Central memory CD8-positive, alpha-beta T cell (primary cell): ENCODE measurements around the gene ZG16.
"Not testable (repeated sequence)": the region's sequence is repeated elsewhere in the genome, so short reads cannot be mapped to it uniquely, and the experiment has no call there.

Experiments used
- ATAC-seq: fragments of 150-1000 bp; cut with Tn5 transposase; replicated peaks from 2 replicates; pipeline ENCODE4 v1.10.0; 2022; ENCODE audit warnings: mild to moderate bottlenecking, moderate FRiP score, moderate number of reproducible peaks; ENCODE audit not compliant: poor library complexity, severe bottlenecking; ENCODE audit errors: extremely low read depth
- DNase-seq, 2 donors: peaks; one replicate each; pipeline ENCODE4 v3.0.0; 2021; ENCODE audit warnings: low spot score in 2 of 2
- H3K27ac Mint-ChIP-seq: one replicate; pipeline ENCODE4 v1.8.0; 2022; ENCODE audit warnings: low read depth, mild to moderate bottlenecking, moderate library complexity, mixed read lengths
- H3K27me3 Mint-ChIP-seq: one replicate; pipeline ENCODE4 v1.8.0; 2022; ENCODE audit warnings: mixed read lengths
- H3K36me3 Mint-ChIP-seq: one replicate; pipeline ENCODE4 v1.8.0; 2022; ENCODE audit warnings: mild to moderate bottlenecking, moderate library complexity, mixed read lengths; ENCODE audit not compliant: insufficient read depth
- H3K4me1 Mint-ChIP-seq: one replicate; pipeline ENCODE4 v1.8.0; 2022; ENCODE audit warnings: mixed read lengths
- H3K4me3 Mint-ChIP-seq: one replicate; pipeline ENCODE4 v1.8.0; 2022; ENCODE audit warnings: mild to moderate bottlenecking, moderate library complexity, mixed read lengths
- H3K9me3 Mint-ChIP-seq: one replicate; pipeline ENCODE4 v1.8.0; 2022; ENCODE audit warnings: mixed read lengths

ZG16 gene

DNA sequence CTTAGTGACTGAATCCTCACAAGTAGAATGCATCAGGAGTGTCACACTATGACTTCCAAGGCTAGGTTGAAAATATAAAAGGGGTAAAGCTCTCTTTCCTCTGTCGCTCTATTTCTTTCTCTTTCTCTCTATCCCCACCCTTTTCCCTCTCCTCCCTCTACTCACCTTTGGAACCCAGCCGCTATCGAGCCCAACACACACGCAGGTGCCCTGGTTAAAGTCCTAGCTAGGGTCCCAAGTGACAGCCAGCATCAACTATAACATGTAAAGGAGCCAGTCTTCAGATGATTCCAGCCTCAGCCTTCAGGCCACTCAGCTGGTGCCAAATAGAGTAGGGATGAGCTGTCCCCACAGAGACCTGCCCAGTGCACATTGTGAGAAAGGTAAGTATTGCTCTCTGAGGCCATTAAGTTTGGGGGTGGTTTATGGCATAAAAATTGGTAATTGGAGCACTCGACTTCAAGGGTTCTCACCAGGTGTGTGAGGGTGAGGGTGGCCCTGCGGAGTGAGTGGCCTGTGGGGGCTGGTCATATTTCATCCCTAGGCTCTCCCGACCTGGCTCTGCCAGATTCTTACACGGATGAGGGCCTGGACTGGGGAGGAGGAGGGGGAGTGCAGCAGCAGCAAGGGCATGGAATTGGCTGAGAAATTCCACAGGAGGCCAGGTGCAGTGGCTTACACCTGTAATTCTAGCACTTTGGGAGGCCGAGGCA is 17.3 kb upstream of the ZG16 start:
- Mint-ChIP-seq H3K4me1 (peaks cover 12% of the 10 kb centered on the region), H3K27ac (no peak overlapping the region), H3K4me3 (no peak overlapping the region), H3K27me3 (no peaks in the 10 kb centered on the region), H3K9me3 (no peaks in the 10 kb centered on the region), H3K36me3 (peaks cover 2% of the 10 kb centered on the region)
- ATAC-seq (no peak), DNase-seq (no peak)

DNA sequence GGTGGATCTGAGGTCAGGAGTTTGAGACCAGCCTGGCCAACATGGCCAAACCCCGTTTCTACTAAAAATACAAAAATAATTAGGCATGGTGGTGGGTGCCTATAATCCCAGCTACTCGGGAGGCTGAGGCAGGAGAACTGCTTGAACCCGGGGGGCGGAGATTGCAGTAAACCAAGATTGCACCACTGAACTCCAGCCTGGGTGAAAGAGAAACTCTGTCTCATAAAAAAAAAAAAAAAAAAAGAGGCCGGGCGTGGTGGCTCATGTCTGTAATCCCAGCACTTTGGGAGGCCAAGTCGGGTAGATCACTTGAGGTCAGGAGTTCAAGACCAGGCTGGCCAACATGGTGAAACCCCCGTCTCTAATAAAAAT is 16.8 kb upstream of the ZG16 start:
- not testable (repeated sequence) for H3K9me3 Mint-ChIP-seq, ATAC-seq, DNase-seq, H3K36me3 Mint-ChIP-seq, H3K27ac Mint-ChIP-seq, H3K27me3 Mint-ChIP-seq, H3K4me3 Mint-ChIP-seq
- peaks cover 14% of the 10 kb centered on the region for H3K4me1 Mint-ChIP-seq

- peaks cover 2% of the 10 kb centered on the region for H3K36me3 Mint-ChIP-seq
- H3K4me3 Mint-ChIP-seq: no peak overlapping the region
- ATAC-seq: no peak
- H3K9me3 Mint-ChIP-seq: no peaks in the 10 kb centered on the region
- H3K4me1 Mint-ChIP-seq: peaks cover 14% of the 10 kb centered on the region
- no peak overlapping the region for H3K27ac Mint-ChIP-seq
- DNase-seq: no peak
- no peaks in the 10 kb centered on the region for H3K27me3 Mint-ChIP-seq
Observed at GRCh38 chr16:29761882-29762281, 16.2 kb upstream of the ZG16 start.

GRCh38 chr16:29763326-29763725 is 14.7 kb upstream of the ZG16 start:
- no peak overlapping the region for H3K4me3 Mint-ChIP-seq
- no peak overlapping the region for H3K27ac Mint-ChIP-seq
- ATAC-seq (no peak), DNase-seq (no peak)
- peaks cover 14% of the 10 kb centered on the region for H3K4me1 Mint-ChIP-seq
- H3K27me3 Mint-ChIP-seq: no peaks in the 10 kb centered on the region
- no peaks in the 10 kb centered on the region for H3K9me3 Mint-ChIP-seq
- H3K36me3 Mint-ChIP-seq: peaks cover 2% of the 10 kb centered on the region

GRCh38 chr16:29765167-29766032 is 12.7 kb upstream of the ZG16 start:
- no peak for DNase-seq
- ATAC-seq: no peak
- Mint-ChIP-seq H3K9me3 (no peaks in the 10 kb centered on the region), H3K4me3 (no peak overlapping the region), H3K27me3 (no peaks in the 10 kb centered on the region), H3K27ac (no peak overlapping the region), H3K36me3 (peaks cover 2% of the 10 kb centered on the region), H3K4me1 (peaks cover 7% of the 10 kb centered on the region)

GRCh38 chr16:29766571-29766970 is 11.5 kb upstream of the ZG16 start:
- no peak for ATAC-seq
- Mint-ChIP-seq H3K27me3 (no peaks in the 10 kb centered on the region), H3K4me1 (peaks cover 7% of the 10 kb centered on the region), H3K4me3 (no peak overlapping the region), H3K9me3 (no peaks in the 10 kb centered on the region), H3K36me3 (peaks cover 2% of the 10 kb centered on the region), H3K27ac (no peak overlapping the region)
- no peak for DNase-seq

- no peak for ATAC-seq
- Mint-ChIP-seq H3K4me1 (peaks cover 7% of the 10 kb centered on the region), H3K27ac (no peak overlapping the region), H3K4me3 (no peak overlapping the region), H3K36me3 (peaks cover 2% of the 10 kb centered on the region), H3K9me3 (no peaks in the 10 kb centered on the region), H3K27me3 (no peaks in the 10 kb centered on the region)
- no peak for DNase-seq
Observed at GRCh38 chr16:29767062-29767461, 11.0 kb upstream of the ZG16 start.

GRCh38 chr16:29769507-29769906 is 8.5 kb upstream of the ZG16 start:
- no peaks in the 10 kb centered on the region for H3K9me3 Mint-ChIP-seq
- H3K36me3 Mint-ChIP-seq: no peaks in the 10 kb centered on the region
- DNase-seq: no peak
- peaks cover 13% of the 10 kb centered on the region for H3K4me1 Mint-ChIP-seq
- H3K27ac Mint-ChIP-seq: no peak overlapping the region
- H3K4me3 Mint-ChIP-seq: no peak overlapping the region
- ATAC-seq: no peak
- no peaks in the 10 kb centered on the region for H3K27me3 Mint-ChIP-seq

- no peak overlapping the region for H3K4me3 Mint-ChIP-seq
- DNase-seq (no peak), ATAC-seq (no peak)
- no peaks in the 10 kb centered on the region for H3K27me3 Mint-ChIP-seq
- no peaks in the 10 kb centered on the region for H3K36me3 Mint-ChIP-seq
- no peaks in the 10 kb centered on the region for H3K9me3 Mint-ChIP-seq
- H3K4me1 Mint-ChIP-seq: peaks cover 17% of the 10 kb centered on the region
- H3K27ac Mint-ChIP-seq: no peak overlapping the region
Observed at GRCh38 chr16:29770250-29770929, 7.7 kb upstream of the ZG16 start.

- not testable (repeated sequence) for H3K27ac Mint-ChIP-seq, DNase-seq, H3K27me3 Mint-ChIP-seq, H3K9me3 Mint-ChIP-seq, H3K4me3 Mint-ChIP-seq, H3K36me3 Mint-ChIP-seq, ATAC-seq
- peaks cover 17% of the 10 kb centered on the region for H3K4me1 Mint-ChIP-seq
Observed at GRCh38 chr16:29772330-29772729, 5.7 kb upstream of the ZG16 start.

GRCh38 chr16:29774730-29775129 is 3.3 kb upstream of the ZG16 start:
- no peak for DNase-seq
- H3K27me3 Mint-ChIP-seq: no peaks in the 10 kb centered on the region
- H3K27ac Mint-ChIP-seq: no peak overlapping the region
- H3K4me3 Mint-ChIP-seq: no peak overlapping the region
- H3K4me1 Mint-ChIP-seq: peaks cover 17% of the 10 kb centered on the region
- no peak for ATAC-seq
- peaks cover 2% of the 10 kb centered on the region for H3K36me3 Mint-ChIP-seq
- H3K9me3 Mint-ChIP-seq: no peaks in the 10 kb centered on the region

DNA sequence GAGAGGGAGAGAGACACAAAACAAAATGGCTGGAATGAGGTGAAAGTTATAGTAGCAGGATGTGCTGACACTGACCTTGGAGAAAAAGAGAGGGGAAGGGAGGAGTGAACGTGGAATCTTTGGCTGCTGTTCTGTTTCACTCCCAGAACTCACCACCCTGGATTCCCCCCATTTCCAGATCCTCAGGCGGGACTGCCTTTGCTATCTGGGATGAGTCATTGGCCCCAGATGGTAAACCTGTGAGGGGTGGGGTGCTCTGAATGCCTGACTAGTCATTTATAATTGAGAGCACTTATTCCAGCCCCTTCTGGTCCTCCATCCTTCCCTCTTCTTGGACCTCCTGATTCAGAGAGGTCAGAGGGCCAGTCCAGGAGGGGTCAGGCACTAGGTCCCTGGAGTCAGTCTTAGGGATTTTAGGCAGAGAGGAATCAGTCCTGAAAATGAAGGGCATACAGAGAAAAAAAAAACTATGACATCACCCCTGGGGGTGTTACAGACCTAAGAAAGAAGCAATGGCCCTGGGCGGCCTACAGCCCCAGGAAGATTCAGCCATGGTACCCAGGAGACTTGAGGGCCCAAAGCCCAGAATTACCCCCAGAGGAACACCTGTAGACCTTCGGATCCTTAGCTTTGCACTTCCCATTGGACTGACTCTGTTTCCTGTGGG is 2.2 kb upstream of the ZG16 start:
- no peak for ATAC-seq
- Mint-ChIP-seq H3K4me3 (no peak overlapping the region), H3K27ac (no peak overlapping the region)

More for the DNA sequence above, 2.2 kb upstream of the ZG16 start:
- peaks cover 2% of the 10 kb centered on the region for H3K36me3 Mint-ChIP-seq
- no peaks in the 10 kb centered on the region for H3K27me3 Mint-ChIP-seq
- H3K9me3 Mint-ChIP-seq: no peaks in the 10 kb centered on the region
- no peak for DNase-seq
- peaks cover 17% of the 10 kb centered on the region for H3K4me1 Mint-ChIP-seq
